Measurements from ENCODE around the gene SESN3.
"Not testable (repeated sequence)": the region's sequence is repeated elsewhere in the genome, so short reads cannot be mapped to it uniquely, and the experiment has no call there.

SESN3 gene, protein sequence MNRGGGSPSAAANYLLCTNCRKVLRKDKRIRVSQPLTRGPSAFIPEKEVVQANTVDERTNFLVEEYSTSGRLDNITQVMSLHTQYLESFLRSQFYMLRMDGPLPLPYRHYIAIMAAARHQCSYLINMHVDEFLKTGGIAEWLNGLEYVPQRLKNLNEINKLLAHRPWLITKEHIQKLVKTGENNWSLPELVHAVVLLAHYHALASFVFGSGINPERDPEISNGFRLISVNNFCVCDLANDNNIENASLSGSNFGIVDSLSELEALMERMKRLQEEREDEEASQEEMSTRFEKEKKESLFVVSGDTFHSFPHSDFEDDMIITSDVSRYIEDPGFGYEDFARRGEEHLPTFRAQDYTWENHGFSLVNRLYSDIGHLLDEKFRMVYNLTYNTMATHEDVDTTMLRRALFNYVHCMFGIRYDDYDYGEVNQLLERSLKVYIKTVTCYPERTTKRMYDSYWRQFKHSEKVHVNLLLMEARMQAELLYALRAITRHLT

GRCh38 chr11:95231127-95231880 is at the start of gene SESN3:
Gene SESN3, minus strand, starts transcription at chr11:95231202. Its CDS starts 342 bp downstream, at chr11:95230860.
- DNase-seq = peak; percentile 99

DNA sequence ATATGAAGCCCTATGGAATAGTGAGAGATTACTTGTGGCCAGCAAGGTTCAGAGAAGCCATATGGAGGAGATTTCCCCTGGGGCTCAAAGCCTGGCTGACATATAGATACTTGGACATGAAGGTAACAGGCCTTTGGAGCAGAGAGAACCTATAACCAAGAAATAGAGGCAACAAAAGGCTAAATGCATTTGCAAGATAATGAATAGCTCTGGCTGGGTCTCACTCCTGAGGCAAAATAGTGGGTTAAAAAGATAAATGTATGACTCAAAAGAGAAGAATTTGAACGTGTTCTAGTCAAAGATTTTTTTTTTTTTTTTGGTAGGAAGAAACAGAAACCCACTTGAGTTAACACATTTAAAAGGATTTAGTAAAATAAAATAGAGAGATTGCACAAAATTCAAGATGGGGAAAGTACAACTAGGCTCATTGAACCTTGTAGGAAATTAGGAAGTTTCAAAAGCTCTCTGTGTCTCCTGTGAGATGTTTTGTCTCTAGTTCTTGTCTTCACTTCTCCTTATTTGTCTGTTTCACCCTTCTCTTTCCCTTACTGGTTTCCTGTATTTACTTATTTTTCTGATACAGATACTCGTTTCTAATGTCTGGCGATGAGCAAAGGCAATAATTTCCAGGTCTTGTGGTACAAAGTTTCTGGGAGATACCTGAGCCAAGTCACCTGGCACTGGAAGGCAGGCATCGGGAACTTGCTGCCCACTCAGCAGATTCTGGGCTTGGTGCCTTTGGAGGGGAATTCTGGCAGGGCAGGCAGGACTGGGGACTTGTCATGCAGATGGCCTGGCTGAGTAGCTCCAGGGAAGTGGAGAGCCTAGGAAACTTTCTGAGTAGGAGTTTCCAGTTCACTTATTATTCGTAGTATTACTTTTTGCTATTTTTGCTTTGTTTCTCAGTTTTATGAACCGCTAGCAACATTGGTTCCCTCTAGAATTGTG is 49.2 kb upstream of the SESN3 start:
- DNase-seq = no peak

- DNase-seq = no peak
Measured at GRCh38 chr11:95277868-95278267, 46.9 kb upstream of the SESN3 start.

DNA sequence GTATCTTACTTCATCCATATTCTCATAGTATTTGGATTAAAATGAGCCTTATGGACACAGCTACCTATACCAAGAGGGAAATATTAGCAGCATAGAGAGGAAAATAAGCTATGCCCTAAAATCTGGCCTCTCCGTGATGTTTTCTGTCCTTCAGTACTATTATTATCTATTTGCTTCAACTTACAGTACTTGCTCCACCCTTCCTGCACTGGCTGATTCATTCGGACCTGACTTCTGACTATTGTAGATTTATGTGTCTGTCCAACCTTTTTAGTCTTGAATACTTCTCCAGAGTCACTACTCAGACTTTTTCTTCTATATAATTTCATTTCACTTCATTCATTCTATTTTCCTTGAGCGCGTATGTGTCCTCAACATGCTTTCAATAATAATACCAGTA is 45.1 kb upstream of the SESN3 start:
- no peak for DNase-seq

GRCh38 chr11:95273618-95274017 is 42.6 kb upstream of the SESN3 start:
- not testable (repeated sequence) for DNase-seq

DNA sequence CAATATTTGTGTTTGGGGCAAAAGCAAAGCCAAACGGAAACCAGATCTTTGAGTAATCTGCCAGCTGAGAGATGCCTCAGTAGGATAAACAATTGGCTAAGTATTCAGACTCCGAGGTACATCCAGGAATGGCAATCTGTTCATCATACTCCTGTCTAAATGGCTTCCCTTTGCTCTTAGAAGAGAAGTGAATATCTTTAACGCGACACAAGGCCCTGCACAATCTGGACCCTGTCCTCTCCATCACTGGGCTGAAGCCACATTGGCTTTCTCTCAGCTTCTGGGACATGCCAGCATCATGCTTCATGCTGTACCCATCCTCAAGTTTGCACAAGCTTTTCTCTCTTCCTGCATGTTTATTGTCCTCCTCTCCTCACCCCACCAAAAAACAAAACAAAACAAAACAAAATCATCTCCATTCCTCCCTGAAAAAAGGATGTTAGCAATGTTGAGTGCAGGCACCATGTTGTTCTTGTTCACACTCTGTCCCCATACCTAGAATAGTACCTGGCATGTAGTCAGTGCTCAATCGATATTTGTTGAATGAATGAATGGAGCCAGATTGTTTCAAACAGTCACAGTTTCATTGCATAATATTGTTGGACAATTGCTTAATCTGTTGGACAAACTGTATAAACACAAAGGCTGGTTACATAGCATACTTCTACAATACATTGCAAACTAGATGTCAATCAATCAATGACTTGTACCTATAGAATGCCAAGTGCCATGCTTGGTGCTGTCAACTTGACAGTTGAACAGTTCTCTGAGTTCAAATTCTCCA is 38.2 kb upstream of the SESN3 start:
- DNase-seq = no peak

GRCh38 chr11:95268391-95268790 is 37.4 kb upstream of the SESN3 start:
- no peak for DNase-seq

- no peak for DNase-seq
Measured at GRCh38 chr11:95267601-95268213, 36.7 kb upstream of the SESN3 start.

GRCh38 chr11:95266751-95267374 is 35.9 kb upstream of the SESN3 start:
- DNase-seq = no peak

- DNase-seq = no peak
Measured at GRCh38 chr11:95264881-95265280, 33.9 kb upstream of the SESN3 start.

GRCh38 chr11:95262994-95263765 is 32.2 kb upstream of the SESN3 start:
- DNase-seq = no peak

DNA sequence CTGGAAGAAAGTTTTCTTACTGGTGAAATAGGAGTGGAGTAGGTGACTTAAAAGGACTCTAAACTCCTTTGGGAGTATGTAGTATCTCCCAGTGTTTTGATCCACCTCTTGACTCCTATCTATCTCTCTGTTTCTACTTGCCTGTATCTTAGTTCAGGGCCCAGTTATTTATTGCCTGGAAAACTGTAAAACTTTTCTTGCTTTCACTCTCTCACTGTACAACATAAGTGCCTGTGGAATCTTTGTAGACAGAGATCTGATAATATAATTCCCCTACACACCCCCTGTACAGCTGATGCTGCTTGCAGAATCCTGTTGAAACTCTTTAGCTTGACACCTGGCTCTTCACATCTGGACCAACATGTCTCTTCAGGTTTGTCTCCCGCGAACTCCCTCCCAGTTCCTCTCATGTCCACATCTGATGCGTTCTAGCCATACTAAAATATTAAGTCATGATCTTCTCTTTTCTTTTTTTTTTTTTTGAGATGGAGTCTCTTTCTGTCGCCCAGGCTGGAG is 26.5 kb upstream of the SESN3 start:
- DNase-seq = no peak

DNA sequence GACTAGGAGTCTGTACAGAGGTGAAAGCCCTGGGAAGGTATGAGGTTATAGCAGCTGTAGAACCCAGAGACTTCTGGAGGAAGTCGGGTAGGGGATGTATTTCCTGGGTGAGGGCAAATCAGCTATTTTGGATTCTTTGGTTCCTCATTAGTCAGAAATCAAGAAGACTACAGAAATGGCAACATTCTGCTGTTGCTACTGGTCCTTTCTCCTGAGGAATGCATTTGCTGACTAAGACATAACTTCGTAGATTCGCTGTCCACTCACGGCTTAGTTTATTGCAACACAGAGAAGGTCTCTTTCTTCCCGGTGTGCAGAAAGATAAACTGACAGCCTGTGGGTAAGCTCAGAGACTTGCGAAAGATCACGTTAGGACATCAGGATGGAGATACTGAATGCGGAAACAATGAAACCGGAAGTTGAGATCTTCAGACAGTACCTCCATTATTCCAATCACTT is 25.3 kb upstream of the SESN3 start:
- no peak for DNase-seq

DNA sequence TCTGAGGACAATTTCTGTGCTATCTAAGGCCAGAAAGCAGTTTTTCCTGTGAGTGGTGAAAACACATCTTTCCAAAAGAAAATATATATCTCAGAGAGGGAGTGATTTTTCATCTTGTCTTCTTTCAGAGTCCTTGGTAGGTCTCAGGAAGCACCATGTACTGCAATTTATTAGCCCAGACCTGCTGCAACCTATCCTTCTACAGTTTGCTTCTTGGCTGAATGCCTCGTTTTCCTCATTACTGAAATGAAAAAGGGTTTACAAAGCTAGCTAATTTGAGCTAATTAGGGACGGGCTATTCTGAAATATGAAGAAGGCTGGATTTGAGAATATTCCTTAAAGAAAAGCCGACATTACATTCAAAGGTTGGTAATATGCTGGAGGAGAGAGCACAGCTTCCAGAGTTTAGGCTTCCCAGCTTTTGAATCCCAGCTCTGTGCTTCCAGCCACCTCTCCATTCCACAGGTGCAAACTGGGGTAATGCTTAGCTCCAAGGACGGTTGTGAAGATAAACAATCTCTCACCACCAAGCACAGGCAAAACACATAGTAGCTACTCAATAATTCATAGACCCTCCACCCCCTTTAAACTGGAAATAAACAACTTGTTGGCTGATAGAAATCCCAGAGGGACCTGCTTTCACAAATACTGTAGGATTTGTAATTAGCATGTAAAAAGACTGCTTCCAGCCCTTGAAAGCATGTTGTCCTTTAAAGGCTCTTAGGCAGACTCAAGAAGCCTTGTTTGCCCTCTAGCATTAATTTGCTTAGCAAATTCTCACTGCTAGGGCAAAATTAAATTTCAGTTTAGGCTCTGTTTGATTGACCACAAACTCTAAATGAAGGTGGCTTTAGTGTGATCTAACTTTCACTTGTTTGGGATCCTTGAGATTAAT is 24.5 kb upstream of the SESN3 start:
- peak; percentile 30 for DNase-seq

- no peak for DNase-seq
Measured at GRCh38 chr11:95254716-95255115, 23.7 kb upstream of the SESN3 start.

- peak; percentile 97 for DNase-seq
Measured at GRCh38 chr11:95254131-95254704, 23.2 kb upstream of the SESN3 start.

DNA sequence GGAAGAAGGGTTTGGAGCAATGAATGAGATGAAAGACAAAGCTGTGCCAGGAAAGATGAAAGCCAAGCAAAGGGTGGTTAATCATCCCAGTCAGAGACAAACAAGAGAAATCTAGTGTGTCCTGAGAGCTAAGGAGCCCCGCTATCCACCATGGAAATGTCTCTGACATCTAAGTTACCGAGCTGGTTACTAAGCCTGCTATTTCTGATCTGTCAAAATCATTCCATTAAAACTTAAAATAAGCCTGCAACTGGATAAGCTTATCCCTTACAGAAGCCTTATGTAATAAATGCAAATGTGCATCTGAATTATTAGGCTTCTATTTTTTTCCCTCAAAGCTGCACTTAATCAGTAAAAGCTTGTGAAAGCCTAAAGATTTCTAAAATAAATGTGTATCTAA is 22.1 kb upstream of the SESN3 start:
- DNase-seq = peak; percentile 48

- DNase-seq = no peak
Measured at GRCh38 chr11:95252586-95252985, 21.6 kb upstream of the SESN3 start.

Measured in eye (tissue), 1 donor.